NCI-H460 (cell line): ENCODE results near the gene SND1. TPM values are rescaled to one million over a fixed set of nuclear protein-coding genes. Genes with fewer than 3 reads are reported as not detected.

ENCODE experiments used
- DNase-seq: peaks from one replicate; pipeline ENCODE4 v3.0.0-alpha.2; 2016; ENCODE audit warnings: low read depth; ENCODE audit errors: extremely low read depth
- total RNA-seq: library from RNA; depleted of rRNA; stranded (reverse); fragments of >200 nt; shearing (Covaris generic); gene quantifications from 2 replicates; pipeline ENCODE4 v1.2.3, GENCODE V29; 2014

SND1 gene
- total RNA-seq, 1 experiment from 2014 or later, result 193 TPM

- DNase-seq, result no peak
Observed at GRCh38 chr7:128005759-128006159, 353.8 kb downstream of the SND1 start.

DNA sequence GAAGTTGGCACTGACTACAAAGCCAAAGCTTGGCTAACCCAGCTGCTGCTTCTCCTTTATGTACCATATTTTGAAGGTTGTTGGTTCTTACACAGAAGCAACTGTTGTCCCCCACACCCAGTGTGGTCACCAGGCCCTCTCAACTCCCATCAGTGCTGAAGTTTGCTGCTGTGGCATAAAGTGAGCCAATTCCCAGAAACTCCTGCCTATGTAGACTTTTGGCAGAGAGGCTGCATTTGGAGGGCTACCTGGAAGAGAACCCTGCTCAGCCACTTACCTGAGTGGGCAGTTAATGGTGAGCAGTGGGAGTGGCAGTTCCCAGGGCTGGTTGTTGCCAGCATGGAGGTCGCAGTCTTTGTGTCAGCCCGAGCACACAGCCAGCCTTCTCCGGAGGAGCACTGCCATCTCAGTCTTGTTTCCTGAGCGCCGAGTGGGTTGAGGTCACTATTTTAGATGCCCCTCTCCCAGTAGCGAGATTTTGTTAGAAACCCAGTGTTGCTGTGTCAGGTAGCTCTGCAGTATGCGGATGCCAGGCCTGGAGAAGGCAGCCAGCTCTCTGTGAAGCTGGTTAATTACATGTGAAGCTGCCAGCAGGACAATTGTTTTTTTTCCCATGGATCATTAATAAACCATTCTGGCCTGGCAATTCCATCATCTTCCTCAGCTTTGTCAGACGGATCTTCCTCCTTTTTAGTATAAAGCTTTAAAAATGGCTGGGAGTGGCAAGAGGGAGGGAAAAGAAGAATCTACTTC, 354.7 kb downstream of the SND1 start:
- DNase-seq, result no peak

GRCh38 chr7:128007303-128007680, 355.3 kb downstream of the SND1 start:
- no peak for DNase-seq

DNA sequence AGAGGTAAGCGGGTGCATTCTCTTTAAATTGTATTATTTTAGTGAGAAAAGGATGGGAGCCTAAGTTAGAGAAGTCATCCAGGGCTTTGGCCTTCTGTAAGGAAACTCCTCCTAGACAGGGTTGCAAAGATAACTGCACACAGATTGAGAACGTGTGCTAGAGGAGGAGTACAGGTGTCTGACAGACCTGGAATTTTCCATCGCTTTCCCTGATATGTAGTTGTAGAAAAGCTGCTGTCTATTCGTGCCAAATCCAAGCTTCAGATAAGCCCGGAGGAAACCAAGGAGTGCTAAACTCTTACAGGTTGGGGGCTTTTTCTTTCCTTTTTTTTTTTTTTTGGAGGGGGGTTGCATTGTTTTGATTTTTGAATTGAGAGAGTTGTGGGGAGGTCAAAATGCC, 356.1 kb downstream of the SND1 start:
- DNase-seq, result no peak

DNA sequence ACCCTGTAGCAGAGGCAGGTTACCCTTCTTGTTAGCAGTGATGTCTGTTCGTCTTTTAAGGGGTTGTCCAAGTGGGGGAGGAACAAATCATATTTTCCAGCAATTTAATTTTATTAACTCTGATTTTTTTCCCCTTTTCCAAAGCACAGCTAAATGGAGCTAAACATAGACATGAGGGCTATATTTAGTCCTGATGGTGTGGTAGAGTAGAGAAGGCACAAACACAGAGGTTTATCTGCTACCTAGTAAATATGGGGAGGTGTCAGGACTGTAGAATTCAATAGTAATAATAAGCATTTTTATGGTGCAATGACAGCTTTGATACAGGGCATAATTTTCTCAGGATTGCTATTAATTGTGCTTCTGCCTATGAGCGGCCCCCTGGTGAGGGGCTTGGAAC, 356.8 kb downstream of the SND1 start:
- DNase-seq, result no peak

- no peak for DNase-seq
Observed at GRCh38 chr7:128010391-128011127, 358.6 kb downstream of the SND1 start.

GRCh38 chr7:128011131-128011661, 359.2 kb downstream of the SND1 start:
- DNase-seq, result no peak

DNA sequence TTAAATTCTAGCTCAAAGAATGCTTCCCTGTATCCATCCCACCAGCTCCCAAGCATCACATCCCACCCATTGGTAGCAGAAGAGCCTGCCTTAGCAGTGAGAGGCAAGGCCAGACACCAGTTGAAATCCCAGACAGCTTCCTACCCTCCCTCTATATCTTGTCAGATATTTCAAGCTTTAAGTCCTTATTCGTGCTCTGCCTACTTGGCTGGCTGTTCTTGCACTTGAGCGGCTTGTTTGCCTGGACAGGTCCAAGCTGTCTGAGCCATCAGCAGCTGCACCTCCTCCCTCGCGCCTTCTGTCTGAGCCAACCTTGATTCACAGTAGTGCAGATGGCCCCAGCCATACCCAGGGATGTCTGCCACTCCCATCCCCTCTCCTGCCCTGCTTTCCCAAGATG, 362.8 kb downstream of the SND1 start:
- DNase-seq, result no peak

DNA sequence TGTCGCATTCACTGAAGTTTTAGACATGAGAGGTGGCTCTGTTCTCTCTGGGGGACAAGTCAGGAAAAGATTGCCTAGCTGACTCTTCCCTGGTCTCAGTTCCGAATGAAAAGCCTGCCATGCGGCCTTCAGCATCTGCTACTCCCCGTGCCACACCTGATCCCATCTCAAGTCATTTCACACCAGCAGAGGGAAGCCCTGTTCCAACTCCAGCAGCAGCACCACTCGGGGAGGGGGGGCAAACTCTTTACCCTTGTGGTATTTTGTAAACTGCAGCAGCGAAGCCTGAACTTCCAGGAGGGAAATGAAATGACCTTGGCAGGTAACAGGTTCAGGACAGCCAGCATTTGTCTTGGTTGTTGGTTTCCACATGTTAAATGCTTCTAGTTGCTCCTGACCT, 365.5 kb downstream of the SND1 start:
- no peak for DNase-seq

DNA sequence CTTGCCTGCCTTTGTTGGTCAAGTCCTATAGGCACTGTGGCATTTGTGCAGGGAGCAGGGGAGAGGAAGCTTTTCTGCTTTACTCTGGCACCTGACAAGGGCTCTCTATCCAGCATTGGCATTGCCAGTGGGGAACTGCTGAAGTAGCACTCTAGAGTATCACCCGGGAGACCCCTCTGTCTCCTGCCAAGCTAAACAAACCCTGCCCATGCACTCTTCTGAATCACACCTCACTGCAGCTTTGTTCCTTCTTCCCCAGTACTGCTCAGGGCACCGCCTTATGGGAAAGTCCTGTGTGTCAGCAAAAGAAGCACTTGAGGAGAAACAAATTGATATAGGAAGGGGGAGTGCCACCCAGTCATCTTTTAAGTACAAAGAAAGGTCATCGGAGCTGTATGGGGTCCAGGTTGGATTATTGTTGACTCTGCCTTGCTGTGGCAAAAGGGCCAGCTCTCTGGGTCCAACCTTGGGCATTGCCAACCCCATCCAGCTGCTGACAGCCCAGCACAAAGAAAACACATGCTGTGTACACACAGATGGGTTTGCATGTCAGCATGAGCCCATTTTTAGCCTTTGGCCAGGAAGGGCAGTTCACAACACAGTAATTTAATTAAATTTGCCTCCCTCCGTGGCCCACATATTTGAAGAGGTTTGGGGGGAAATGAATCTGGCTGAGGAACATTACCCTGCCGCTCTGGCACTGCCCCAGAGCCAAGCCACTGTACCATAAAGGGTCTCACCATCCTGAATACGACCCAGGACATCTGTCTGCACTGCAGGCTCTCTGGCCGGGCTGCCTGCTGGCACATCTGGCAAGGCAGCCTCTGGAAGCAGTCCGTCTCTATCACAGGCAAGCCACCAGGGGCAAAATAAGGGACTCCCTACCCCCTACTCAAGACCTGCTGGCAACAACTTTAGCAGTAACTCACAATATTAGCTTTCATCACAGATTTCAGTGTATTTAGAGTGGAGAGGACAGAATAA, 366.2 kb downstream of the SND1 start:
- DNase-seq, result no peak

DNA sequence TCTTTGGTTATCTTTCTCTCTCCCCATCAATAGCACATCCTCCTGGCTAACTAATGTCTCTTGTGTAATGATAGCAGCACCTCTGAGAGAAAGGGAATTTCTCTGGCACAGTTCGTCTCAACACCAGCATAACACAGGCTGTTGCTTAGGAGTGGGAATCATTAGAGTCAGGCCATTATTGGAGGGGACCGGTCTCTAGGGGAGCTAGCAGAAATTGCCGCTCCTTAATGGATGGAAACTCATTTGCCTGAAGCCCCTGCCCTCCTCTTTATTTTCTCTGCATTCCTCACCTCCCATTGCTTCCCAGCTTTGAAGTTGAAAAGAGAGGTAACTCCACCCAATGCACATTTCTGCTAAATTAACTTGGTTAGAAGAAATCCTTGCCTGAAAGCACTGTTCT, 367.3 kb downstream of the SND1 start:
- no peak for DNase-seq

DNA sequence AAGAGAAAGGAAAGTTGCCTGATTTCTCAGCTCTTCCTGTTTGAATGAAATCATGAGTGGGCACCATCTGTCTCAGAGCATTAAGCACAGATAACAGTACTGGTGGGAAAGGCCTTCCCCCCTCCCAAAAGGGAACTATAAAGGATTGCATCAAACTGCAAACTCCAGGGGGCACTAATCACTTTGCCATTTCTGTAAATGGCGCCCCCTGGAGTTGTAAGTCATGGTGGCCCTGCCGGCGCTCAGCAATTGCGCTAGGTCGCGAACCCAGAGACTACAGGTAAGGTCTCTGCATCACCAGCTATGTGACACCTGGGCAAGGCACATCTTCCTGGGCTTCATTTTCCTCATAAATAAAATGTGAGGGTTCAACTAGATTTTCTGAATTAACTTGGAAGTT, 368.2 kb downstream of the SND1 start:
- peak; percentile 9 for DNase-seq

DNA sequence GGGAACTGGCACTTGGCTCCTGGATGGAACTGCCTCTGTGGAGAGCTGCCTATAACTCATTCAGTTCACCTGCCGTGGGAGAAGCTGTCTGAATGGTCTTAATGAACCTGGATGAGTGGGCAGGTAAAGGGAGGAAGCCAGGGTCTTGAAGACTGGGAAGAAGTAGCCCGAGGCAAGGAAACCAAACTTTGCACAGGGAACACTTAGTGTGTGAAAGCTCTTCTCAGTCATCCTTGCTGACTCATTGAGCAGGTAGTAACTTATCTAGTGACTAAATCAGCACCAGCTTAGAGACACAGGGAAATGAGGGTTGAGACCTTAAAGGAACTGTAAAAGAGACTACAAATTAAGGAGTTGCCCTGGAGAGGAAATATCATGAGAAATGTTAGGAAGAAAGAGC, 369.4 kb downstream of the SND1 start:
- DNase-seq, result no peak

DNA sequence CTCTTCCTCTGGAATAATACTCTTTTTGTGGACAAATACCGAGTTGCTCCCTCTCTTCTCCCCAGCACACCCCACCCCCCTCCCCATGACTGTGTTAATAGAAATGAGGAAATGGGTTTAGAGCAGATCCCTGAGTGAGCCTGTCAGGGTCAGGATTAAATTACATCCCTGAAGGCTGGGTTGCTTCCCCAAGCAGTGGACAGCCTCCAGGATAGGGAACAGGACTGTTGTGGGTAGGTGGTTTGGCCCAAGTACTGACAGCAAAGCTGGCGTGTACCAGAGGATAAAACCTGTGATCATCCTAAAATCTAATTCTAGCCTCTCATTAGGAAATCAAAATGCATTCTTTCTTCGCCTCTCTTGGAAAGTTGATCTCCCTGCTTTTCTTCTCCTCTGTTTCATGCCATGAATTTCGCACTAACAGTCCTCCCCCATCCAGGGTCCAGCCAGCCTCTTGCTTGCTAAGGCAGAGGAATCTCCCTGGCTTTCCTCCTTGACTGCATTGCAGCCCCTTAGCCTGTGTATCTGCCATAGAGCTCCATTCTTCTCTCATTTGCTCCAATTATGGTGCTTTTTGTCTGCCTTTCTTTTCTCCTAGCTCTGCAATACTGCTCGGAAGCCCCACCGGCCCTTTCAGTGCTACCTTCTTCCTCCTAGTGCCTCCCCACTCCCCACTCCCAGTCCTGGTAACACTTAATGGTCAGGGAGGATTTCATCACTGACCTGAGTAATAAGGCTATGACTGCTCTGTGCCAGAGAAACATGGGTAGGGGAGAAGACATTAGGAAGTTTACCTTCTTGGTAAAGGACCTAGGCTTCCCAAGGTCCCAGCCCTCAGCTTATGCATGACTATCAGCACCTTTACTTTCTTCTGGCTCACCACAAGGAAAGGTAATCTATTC, 370.9 kb downstream of the SND1 start:
- no peak for DNase-seq

GRCh38 chr7:128024151-128024550, 372.2 kb downstream of the SND1 start:
- DNase-seq, result no peak

DNA sequence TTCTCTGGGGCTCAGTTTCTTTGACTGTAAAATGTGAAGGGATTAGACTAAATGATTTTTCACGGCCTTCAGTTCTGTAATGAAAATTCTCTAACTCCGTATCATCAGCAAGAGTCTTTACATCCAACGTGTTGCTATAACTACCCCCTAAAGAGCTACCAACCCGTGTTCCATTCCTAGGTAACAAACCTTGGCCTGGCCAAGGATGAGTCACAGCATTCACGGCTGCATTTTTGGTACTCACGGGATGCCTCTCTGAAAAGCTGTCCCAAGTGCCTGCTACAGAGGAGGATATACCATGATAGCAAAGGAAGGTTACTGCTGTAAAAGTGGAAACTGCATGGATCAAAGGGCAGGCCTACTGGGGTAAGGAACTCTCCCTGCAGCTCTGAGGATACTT, 373.4 kb downstream of the SND1 start:
- no peak for DNase-seq

- no peak for DNase-seq
Observed at GRCh38 chr7:128025819-128026218, 373.8 kb downstream of the SND1 start.

DNA sequence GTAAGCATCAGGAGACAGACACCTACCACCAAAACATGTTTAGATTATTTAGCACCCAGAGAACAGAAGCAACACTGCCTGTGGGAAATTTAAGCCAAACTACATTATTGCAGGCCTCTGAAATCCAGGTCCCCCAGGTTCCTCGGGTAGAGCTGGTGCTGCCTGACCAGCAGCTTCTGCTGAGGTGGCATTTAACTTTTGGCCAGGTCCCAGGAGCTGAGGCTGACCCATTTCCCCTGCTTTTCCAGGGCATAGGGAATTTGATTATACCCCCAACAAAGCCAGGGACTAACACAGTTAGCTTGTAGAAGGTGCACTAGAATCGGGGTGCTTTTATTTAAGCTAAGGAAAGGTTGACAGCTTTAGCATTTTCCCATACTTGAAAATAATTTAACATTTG, 374.6 kb downstream of the SND1 start:
- no peak for DNase-seq

DNA sequence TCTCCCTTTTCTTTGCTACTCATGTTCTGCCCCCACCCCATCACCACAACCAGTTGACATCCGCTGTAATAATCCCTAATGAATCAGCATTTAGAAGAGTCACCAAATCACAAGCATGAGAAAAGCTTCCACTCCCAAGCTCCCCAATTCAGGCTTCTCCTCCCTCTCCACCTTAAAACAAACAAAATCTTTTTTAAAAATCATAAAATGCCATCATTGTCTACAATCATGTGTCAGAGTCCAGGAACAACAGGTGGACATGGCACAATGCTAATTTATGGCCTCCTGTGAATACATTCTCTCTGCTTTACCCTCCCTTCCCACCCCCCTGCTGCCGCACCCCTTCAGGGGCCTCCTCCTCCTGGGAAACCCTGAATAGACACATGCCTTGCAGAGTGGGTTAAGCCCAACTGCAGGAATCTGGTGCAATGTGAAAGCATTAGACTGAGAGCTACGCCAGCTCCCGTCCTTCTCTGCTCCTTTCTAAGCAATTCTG, 375.5 kb downstream of the SND1 start:
- no peak for DNase-seq
